Fibroblast of skin of left biceps (primary cell): Measurements from ENCODE around the gene NCBP1.

Source experiments
- DNase-seq, 2 experiments: peaks; one replicate each; pipeline ENCODE4 v3.0.0-alpha.2; 2013; ENCODE audit warnings: low read depth in 2 of 2

The NCBP1 gene

DNA sequence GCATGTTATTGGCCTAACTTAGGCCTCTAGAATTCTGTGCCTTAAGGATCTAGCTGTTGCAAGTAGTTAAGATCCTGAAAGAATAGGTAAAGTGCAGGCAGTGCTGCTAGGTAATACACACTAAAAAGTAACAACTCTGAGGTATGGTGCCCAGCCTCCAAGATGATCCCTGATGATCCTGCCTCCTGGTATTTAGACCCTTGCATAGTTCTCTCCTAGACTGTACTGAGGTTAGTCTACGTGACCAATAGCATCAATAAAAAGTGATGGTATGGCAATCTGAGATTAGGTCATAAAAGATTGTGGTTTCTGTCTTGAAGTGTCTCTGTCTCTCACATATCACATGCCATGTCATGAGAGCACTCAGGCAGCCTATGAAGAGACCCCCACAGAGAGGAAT, 9.7 kb upstream of the NCBP1 start:
- DNase-seq: no peak

- no peak for DNase-seq
Measured at GRCh38 chr9:97625620-97626019, 8.0 kb upstream of the NCBP1 start.

GRCh38 chr9:97627624-97628023, 6.0 kb upstream of the NCBP1 start:
- no peak for DNase-seq

- no peak for DNase-seq
Measured at GRCh38 chr9:97628668-97629067, 5.0 kb upstream of the NCBP1 start.

DNA sequence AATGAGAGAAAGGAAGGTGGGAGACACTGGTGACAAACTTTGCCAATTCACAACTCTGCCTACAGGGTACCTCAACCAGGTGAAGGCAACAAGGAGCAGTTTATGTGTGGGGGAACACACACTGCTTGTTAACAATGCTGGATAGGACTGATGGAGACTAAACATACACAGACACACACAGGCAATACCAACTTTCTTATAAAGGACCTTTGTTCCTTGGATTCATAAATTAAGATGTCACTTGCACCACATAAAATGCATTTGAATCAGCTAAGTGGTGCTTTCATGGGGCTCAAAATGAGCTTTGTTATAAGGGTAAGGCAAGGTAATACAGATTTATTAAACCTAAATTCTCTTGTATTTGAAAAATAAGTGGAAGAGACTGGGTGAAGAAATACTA, 4.5 kb upstream of the NCBP1 start:
- no peak for DNase-seq

DNA sequence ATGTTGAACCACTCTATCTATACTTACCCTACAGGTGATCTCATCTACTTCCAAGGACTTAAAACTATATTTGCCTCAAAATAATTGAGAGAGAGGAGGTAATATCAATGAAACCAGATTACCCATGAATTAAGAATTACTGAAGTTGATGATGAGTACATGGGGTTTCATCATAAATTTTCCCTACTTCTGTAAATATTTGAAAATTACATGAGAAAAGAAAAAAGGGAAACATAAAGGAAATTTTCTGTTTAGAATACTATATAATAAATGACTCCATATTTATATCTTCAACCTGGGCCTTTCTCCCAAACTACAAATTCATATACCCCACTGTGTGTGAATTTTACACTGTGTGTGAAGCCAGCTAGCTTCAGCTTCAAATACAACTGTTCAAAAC, 3.0 kb upstream of the NCBP1 start:
- DNase-seq: no peak

- DNase-seq: peak; percentile 54
Measured at GRCh38 chr9:97632248-97632984, 1.2 kb upstream of the NCBP1 start.

- no peak for DNase-seq
Measured at GRCh38 chr9:97633859-97634490, 354 bp downstream of the NCBP1 start.

- DNase-seq: no peak
Measured at GRCh38 chr9:97635026-97635425, 1.4 kb downstream of the NCBP1 start.

GRCh38 chr9:97636903-97637302, 3.3 kb downstream of the NCBP1 start:
- no peak for DNase-seq

- DNase-seq: no peak
Measured at GRCh38 chr9:97638666-97639065, 5.0 kb downstream of the NCBP1 start.

DNA sequence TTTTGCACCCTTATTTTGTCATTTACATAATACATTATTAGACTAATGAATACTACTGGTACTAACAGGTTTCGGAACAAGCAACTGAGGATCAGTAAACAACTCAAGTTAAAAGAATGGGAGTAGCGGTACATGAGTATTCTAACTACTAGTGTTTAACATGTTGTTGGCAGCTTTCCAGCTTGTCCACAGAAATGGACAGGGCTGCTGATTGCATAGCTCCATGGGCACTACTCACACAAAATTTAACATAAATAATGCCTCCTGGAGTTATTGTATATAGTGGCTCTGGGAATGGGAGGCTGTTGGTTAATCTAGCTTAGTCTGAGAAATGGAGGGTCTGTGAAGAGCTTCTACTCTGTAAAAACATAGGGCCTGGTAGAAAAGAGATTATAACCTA, 6.7 kb downstream of the NCBP1 start:
- no peak for DNase-seq

GRCh38 chr9:97645720-97646119, 12.1 kb downstream of the NCBP1 start:
- DNase-seq: no peak

- no peak for DNase-seq
Measured at GRCh38 chr9:97647996-97648395, 14.4 kb downstream of the NCBP1 start.

GRCh38 chr9:97651646-97652045, 18.0 kb downstream of the NCBP1 start:
- no peak for DNase-seq

DNA sequence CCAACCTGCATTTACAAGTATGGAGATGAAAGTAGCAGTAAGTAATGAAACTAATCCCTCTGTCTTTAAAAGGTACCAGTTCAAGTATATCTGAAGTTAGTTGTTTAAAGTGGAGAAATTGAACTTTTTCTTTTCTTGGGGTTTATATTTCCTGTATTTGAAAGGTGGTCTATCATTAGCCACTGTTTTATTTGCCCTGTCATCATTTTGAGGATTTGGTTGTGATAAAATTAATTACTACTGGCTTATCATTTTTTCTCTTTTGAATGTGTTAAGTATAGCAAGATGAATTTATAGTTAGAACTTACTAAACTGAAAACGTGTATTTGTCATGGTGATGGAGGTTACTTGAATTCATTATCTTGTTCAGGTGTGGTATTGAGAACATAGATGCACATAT, 25.1 kb downstream of the NCBP1 start:
- no peak for DNase-seq

DNA sequence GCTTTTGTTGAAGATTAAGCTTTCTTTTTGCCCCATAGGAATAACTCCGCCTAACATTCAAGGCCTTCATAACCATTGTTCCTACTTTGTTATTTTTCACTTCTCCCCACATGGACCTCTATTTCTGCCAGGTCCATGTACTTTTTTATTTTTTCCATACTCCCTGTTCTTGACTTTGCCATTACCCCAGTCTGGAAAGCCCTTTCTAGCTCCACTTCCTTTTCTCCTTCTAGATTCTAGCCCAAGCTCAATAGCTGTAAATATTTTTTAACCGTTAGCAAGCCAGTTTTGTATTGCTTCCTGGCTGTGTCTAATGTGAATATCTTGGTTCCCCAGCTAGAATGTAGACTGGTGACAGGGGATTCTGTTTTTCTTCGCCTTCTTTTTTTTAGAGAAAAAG, 26.1 kb downstream of the NCBP1 start:
- DNase-seq: no peak

DNA sequence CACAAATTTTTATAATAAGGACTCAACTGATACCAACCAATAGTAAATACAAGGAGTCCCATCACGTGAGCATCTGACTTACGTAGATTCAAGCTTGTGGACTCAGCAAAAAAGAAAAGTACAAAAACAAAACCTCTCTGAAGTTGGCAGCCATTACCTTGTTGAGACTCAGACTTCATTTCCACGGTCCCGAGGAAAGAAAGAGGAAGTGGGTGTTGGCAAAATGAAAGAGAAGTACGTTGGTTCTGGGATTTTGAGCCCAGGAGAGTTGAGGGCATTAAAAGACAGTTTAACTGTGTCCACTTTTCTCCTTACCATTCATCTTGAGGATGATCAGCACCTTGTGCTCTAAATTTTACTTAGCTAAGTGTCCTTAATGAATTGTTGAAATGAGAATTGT, 26.7 kb downstream of the NCBP1 start:
- DNase-seq: no peak

GRCh38 chr9:97660847-97661246, 27.2 kb downstream of the NCBP1 start:
- no peak for DNase-seq

GRCh38 chr9:97665742-97666141, 32.1 kb downstream of the NCBP1 start:
- DNase-seq: no peak

DNA sequence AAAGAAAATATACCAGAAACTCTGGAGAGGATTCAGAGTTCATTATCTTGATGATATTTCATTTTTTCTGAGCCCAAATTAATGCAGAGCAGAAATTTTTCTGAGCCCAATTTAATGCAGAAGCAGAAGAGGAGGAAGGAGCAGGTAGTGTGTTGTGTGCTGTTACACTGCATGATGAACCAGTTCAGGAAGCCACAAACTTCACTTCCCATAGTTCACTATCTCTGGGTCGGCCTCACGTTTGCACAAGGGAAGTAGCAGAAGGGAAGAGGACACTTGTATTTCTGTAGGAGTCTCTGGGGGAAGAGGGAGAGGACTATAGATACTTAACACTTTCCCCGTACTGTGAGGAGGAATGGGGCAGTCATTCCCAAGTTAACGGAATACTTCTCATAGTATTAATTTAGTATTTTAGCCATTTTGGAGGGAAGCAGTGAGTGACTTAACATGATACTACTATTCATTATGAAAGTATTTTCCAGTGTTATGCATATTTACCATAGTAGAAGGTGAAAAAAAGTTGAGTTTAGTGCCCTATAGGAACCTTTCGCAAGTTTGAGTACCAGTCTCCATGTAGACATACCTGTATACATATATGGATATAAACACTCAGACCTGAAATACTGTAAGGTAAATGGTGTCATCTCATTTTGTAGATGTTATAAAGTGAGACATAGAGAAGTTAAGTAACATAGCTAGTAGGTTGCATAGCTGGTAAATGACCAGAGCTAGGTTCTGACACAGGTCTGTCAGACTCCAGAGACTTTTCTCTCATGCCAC, 33.5 kb downstream of the NCBP1 start:
- no peak for DNase-seq

DNA sequence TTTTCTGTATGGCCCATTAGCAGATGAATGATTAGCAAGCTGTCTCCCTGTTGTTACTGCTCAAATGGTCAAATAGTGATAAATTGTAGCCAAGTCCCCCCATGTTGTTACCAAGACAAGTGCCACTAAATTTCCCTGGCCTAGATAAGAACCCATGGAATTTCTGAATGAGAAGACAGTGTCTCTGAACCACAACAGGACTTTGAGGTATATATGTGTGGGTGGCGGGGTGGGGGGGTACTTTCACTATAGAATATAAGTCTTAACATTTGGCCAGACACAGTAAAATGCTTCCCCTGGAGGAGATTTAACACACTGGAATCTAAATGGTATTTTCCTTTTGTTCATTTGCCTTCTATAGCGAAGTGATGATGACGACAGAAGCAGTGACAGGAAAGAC, 34.9 kb downstream of the NCBP1 start:
- DNase-seq: no peak

DNA sequence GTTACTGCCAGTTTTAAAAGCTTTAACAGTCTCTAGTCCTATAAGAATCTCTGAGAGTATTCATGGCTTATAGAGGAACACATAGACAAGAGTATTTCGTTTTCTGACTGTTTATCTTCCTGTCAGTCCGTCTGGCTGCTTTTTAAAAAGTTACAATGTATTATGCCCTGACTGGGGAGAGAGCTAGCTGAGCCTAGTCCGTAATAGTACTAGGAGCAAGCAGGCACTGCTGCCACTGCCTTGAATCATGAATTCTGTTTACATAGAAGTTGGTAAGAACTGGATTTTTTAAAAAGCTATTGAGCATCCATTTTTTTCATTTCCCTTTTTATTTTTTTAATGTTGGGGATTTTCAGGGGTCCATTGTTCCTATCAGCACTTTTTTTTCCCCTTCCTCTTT, 37.0 kb downstream of the NCBP1 start:
- no peak for DNase-seq
